H1 (cell line): ENCODE measurements around the gene DENND1A. TPM values are rescaled to one million over a fixed set of nuclear protein-coding genes. Genes with fewer than 3 reads are reported as not detected.

Source experiments
- CBX8 ChIP-seq: fragments of 300-800, 300-1000 bp; sonication (generic); IDR thresholded peaks from 2 replicates; pipeline ENCODE4 v1.7.1; 2016; ENCODE audit warnings: low read depth, low read length, borderline replicate concordance
- CHD1 ChIP-seq: IDR thresholded peaks from 2 replicates; pipeline ENCODE4 v1.6.1; 2012; ENCODE audit warnings: low read depth, low read length, improper control_type of control experiment
- CREB1 ChIP-seq: IDR thresholded peaks from 2 replicates; pipeline ENCODE4 v1.6.1; 2012; ENCODE audit warnings: inconsistent platforms
- RNF2 ChIP-seq: fragments of 200-900, 300-1000 bp; sonication (generic); IDR thresholded peaks from 2 replicates; pipeline ENCODE4 v1.7.1; 2016; ENCODE audit warnings: borderline replicate concordance, low read depth, mild to moderate bottlenecking, antibody characterized with exemption, low read length; ENCODE audit not compliant: poor library complexity, severe bottlenecking; ENCODE audit errors: missing control alignments
- polyA plus RNA-seq, 7 experiments: library from polyadenylated mRNA; depleted of rRNA in 3 of 7; stranded (reverse) in 5 of 7; unstranded in 2 of 7; fragments of >200 nt in 5 of 7; fragments of 200-250 nt in 2 of 7; gene quantifications; 1 replicate in 5 of 7; 2 replicates in 1 of 7; 4 replicates in 1 of 7; pipeline versions ENCODE4 v1.2.1 to v1.2.3, GENCODE V29; 2011 to 2013; ENCODE audit warnings: missing spikeins in 2 of 7, mixed read lengths in 2 of 7
- total RNA-seq: library from RNA; stranded (reverse); fragmentation: NEBNext Ultra II Directional; extraction: Animal tissue kit (Norgen Biotek cat#: 25700); gene quantifications from 2 replicates; pipeline ENCODE4 v1.2.1, GENCODE V29; 2021

The DENND1A gene
- total and polyA plus RNA-seq, 2 of the 8 experiments (the other 6 are each of a cell fraction or from before 2014, with no cell fraction given): 24.1 to 26.4 TPM

DNA sequence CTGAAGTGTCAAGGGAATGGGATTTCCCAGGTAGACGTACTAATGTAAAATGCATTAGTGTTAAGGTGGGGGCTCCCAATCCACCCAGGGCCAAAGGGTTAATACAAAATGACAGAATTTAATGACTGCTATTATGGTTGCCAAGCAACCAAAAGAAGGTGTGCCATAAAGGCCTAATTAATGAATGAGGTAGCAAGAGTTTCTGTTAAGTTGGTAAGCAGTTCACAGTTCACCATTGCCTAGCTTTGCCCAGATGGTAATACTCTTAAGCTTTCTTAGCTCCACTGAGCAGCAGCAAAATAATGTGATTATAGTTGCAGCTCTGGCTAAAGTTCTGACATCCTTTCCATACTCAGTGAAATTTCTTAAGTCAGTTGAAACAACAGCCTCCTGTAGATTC is 211.7 kb downstream of the DENND1A start (continued):
- no peak for TF ChIP-seq CHD1
- no peak for TF ChIP-seq CREB1
- TF ChIP-seq RNF2: no peak
- TF ChIP-seq CBX8: no peak
